HEK293 (cell line): Measurements from ENCODE around the gene TARBP1.

ENCODE experiments used
- TRIM28 ChIP-seq: IDR thresholded peaks from 2 replicates; pipeline ENCODE4 v1.6.1; 2011; ENCODE audit warnings: low read length, control low read depth, borderline replicate concordance
- ZNF146 ChIP-seq: fragments of 450-650 bp; formaldehyde crosslinking; IDR thresholded peaks from 2 replicates; pipeline ENCODE4 v1.5.1; 2016; ENCODE audit warnings: missing biosample characterization, missing genetic modification characterization
- ZNF174 ChIP-seq: fragments of 450-650 bp; formaldehyde crosslinking; IDR thresholded peaks from 2 replicates; pipeline ENCODE4 v1.5.0; 2017; ENCODE audit warnings: missing biosample characterization, mild to moderate bottlenecking, missing genetic modification characterization
- ZNF19 ChIP-seq: fragments of 450-650 bp; formaldehyde crosslinking; IDR thresholded peaks from 2 replicates; pipeline ENCODE4; 2016; ENCODE audit warnings: missing biosample characterization, missing genetic modification characterization, low read depth
- ZNF23 ChIP-seq: fragments of 450-650 bp; formaldehyde crosslinking; IDR thresholded peaks from 2 replicates; pipeline ENCODE4 v1.5.1; 2016; ENCODE audit warnings: missing biosample characterization, missing genetic modification characterization, borderline replicate concordance
- ZNF292 ChIP-seq: fragments of 450-650 bp; formaldehyde crosslinking; IDR thresholded peaks from 2 replicates; pipeline ENCODE4 v1.5.1; 2016; ENCODE audit warnings: low read depth, missing biosample characterization, missing genetic modification characterization, borderline replicate concordance
- ZNF416 ChIP-seq: fragments of 450-650 bp; formaldehyde crosslinking; IDR thresholded peaks from 2 replicates; pipeline ENCODE4 v1.5.1; 2016; ENCODE audit warnings: missing biosample characterization, missing genetic modification characterization
- ZNF510 ChIP-seq: fragments of 450-650 bp; formaldehyde crosslinking; IDR thresholded peaks from 2 replicates; pipeline ENCODE4 v1.5.1; 2018; ENCODE audit warnings: mild to moderate bottlenecking, missing genetic modification characterization, missing biosample characterization; ENCODE audit not compliant: insufficient replicate concordance
- TF ChIP-seq, protein P1 (sequence below): fragments of 450-650 bp; formaldehyde crosslinking; IDR thresholded peaks from 2 replicates; pipeline ENCODE4 v1.5.1; 2016; ENCODE audit warnings: missing biosample characterization, missing genetic modification characterization
- TF ChIP-seq, protein P2 (sequence below): fragments of 450-650 bp; formaldehyde crosslinking; IDR thresholded peaks from 2 replicates; pipeline ENCODE4 v1.5.1; 2016; ENCODE audit warnings: missing biosample characterization, missing genetic modification characterization
- TF ChIP-seq, protein P3 (sequence below): fragments of 450-650 bp; formaldehyde crosslinking; IDR thresholded peaks from 2 replicates; pipeline ENCODE4 v1.5.1; 2016; ENCODE audit warnings: missing biosample characterization, missing genetic modification characterization, low read depth

DNA sequence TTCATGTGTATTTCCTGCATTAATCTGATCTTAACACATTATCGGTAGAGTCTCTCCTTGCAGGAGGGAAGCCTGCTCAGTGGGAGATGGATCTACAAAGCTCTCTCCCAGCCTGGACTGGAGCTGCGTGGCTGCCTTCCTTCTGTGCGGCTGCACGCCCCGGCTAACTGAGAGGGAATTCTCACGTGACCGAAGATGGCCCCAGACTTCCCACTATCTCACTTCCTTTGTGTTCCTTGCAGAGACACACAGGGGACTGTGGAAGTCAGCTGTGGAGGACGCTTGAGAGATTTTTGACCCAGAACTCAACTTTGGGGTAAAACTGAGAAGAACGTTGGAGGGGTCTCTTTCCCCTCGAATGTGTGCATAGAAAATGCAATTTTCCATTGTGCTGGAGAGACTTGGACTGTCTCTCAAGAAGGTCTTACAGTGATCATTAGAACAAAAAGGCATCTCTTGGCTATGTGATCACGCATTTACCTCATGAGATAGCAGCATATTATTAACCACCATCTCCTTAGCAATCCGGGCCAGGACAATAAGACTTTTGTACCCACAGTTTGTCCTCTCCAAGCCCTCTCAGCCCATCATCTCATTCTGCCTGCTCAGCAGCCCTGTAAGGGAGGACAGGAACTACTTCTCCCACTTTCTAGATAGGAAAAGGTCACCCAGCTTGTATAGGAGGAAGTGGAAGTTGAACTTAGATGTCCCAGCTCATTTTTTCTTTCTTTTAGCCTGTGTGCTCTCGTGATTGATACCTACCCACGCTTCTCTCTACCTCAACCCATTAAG lies 49.3 kb upstream of the TARBP1 start:
- TF ChIP-seq, protein P1, sequence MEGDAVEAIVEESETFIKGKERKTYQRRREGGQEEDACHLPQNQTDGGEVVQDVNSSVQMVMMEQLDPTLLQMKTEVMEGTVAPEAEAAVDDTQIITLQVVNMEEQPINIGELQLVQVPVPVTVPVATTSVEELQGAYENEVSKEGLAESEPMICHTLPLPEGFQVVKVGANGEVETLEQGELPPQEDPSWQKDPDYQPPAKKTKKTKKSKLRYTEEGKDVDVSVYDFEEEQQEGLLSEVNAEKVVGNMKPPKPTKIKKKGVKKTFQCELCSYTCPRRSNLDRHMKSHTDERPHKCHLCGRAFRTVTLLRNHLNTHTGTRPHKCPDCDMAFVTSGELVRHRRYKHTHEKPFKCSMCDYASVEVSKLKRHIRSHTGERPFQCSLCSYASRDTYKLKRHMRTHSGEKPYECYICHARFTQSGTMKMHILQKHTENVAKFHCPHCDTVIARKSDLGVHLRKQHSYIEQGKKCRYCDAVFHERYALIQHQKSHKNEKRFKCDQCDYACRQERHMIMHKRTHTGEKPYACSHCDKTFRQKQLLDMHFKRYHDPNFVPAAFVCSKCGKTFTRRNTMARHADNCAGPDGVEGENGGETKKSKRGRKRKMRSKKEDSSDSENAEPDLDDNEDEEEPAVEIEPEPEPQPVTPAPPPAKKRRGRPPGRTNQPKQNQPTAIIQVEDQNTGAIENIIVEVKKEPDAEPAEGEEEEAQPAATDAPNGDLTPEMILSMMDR (tag by site-specific recombination), result no peak
- peak; percentile 41; the same call in 1 of the 2 replicates for TF ChIP-seq TRIM28
- TF ChIP-seq ZNF292 (tag by site-specific recombination), result no peak
- TF ChIP-seq, protein P2, sequence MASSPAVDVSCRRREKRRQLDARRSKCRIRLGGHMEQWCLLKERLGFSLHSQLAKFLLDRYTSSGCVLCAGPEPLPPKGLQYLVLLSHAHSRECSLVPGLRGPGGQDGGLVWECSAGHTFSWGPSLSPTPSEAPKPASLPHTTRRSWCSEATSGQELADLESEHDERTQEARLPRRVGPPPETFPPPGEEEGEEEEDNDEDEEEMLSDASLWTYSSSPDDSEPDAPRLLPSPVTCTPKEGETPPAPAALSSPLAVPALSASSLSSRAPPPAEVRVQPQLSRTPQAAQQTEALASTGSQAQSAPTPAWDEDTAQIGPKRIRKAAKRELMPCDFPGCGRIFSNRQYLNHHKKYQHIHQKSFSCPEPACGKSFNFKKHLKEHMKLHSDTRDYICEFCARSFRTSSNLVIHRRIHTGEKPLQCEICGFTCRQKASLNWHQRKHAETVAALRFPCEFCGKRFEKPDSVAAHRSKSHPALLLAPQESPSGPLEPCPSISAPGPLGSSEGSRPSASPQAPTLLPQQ (tag by site-specific recombination), result no peak
- TF ChIP-seq ZNF19, result no peak
- TF ChIP-seq, protein P3, sequence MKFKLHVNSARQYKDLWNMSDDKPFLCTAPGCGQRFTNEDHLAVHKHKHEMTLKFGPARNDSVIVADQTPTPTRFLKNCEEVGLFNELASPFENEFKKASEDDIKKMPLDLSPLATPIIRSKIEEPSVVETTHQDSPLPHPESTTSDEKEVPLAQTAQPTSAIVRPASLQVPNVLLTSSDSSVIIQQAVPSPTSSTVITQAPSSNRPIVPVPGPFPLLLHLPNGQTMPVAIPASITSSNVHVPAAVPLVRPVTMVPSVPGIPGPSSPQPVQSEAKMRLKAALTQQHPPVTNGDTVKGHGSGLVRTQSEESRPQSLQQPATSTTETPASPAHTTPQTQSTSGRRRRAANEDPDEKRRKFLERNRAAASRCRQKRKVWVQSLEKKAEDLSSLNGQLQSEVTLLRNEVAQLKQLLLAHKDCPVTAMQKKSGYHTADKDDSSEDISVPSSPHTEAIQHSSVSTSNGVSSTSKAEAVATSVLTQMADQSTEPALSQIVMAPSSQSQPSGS (tag by site-specific recombination), result no peak
- no peak for TF ChIP-seq ZNF416 (tag by site-specific recombination)
- TF ChIP-seq ZNF23 (tag by site-specific recombination), result no peak
- no peak for TF ChIP-seq ZNF146 (tag by site-specific recombination)
- TF ChIP-seq ZNF510 (tag by site-specific recombination), result no peak
- TF ChIP-seq ZNF174, result no peak
